Measurements from ENCODE around the gene SCEL.

DNA sequence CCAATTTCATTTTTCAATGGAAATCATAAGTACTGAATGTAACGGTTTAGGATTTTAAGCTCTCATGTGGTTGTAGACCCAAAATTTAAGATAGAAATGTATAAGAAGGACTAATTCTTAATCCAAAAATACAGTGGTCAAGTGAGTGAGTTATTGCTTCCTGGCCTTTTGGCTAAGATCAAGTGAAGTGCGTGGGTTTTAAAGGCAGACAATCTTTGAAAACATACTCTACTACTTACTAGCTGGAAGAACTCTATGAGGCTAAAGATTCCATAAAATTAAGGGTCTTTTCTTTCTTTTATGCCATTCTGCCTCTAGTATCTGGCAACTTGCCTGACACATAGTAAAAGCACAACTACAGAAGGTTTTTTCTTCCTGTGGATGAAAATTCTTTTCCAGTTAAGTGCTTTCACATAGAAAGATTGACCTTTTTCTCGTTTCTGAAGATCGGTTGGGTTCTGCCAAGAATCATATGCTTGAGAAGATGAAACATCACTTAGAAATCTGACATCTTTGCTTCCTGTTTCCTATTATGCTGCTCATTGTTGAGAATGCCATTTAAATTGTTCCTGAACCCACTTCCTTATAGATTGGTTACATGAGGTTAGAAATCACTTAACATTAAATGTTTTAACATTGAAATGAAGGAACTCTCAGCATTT, 26.4 kb upstream of the SCEL start:
- TF ChIP-seq, protein P1, sequence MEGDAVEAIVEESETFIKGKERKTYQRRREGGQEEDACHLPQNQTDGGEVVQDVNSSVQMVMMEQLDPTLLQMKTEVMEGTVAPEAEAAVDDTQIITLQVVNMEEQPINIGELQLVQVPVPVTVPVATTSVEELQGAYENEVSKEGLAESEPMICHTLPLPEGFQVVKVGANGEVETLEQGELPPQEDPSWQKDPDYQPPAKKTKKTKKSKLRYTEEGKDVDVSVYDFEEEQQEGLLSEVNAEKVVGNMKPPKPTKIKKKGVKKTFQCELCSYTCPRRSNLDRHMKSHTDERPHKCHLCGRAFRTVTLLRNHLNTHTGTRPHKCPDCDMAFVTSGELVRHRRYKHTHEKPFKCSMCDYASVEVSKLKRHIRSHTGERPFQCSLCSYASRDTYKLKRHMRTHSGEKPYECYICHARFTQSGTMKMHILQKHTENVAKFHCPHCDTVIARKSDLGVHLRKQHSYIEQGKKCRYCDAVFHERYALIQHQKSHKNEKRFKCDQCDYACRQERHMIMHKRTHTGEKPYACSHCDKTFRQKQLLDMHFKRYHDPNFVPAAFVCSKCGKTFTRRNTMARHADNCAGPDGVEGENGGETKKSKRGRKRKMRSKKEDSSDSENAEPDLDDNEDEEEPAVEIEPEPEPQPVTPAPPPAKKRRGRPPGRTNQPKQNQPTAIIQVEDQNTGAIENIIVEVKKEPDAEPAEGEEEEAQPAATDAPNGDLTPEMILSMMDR (IDR thresholded peaks at IDR 0.05; ENCODE audit: low read depth, low read length, poor library complexity, severe bottlenecking): no peak
- no peak for TF ChIP-seq EZH2phosphoT487 (IDR thresholded peaks at IDR 0.05; ENCODE audit: borderline replicate concordance, low read length)

Measured in DOHH2 (cell line).